Ovary (tissue), 10 donors: ENCODE data around the gene MT2A. TPM values are rescaled to one million over a fixed set of nuclear protein-coding genes. Genes with fewer than 3 reads are reported as not detected.
A peak's percentile ranks its signal among the peaks of the same experiment; 100 is the strongest.

Experiments used
- DNase-seq, 5 donors: peaks; one replicate each; pipeline ENCODE4 v3.0.0-alpha.2; 2019 to 2020
- H3K27ac ChIP-seq, 2 donors: fragments of 200-600 bp; one replicate each; pipeline versions ENCODE4 v1.5.1 to v1.8.0; 2019 to 2022
- H3K27me3 ChIP-seq: fragments of 200-600 bp; one replicate; pipeline ENCODE4 v1.8.0; 2022
- H3K36me3 ChIP-seq: fragments of 200-600 bp; sonication (generic); one replicate; pipeline ENCODE4 v1.5.1; 2019
- H3K4me1 ChIP-seq: one replicate; pipeline ENCODE4 v1.8.1; 2013; ENCODE audit warnings: mild to moderate bottlenecking, moderate library complexity; ENCODE audit not compliant: insufficient read depth
- H3K4me3 ChIP-seq: fragments of 200-600 bp; sonication (generic); one replicate; pipeline ENCODE4 v1.5.1; 2017
- H3K9me3 ChIP-seq, 2 donors: fragments of 200-600 bp in 1 of 2; sonication (generic) in 1 of 2; one replicate each; pipeline versions ENCODE4 v1.5.1 to v1.8.1; 2013 to 2019; ENCODE audit warnings: mild to moderate bottlenecking in 1 of 2, moderate library complexity in 1 of 2
- CTCF ChIP-seq, 3 donors: fragments of 450-650 bp in 2 of 3; fragments of 200-600 bp in 1 of 3; IDR thresholded peaks; one replicate each; pipeline versions ENCODE4 v1.5.1 to v1.8.0; 2016 to 2022; ENCODE audit warnings: antibody characterized with exemption in 3 of 3, mild to moderate bottlenecking in 1 of 3
- EP300 ChIP-seq: sonication (generic); formaldehyde crosslinking; IDR thresholded peaks from one replicate; pipeline ENCODE4 v1.6.1; 2017; ENCODE audit warnings: antibody characterized with exemption
- POLR2A ChIP-seq: fragments of 450-650 bp; IDR thresholded peaks from one replicate; pipeline ENCODE4 v1.6.1; 2017; ENCODE audit warnings: antibody characterized with exemption, mild to moderate bottlenecking, moderate library complexity
- WGBS, 3 donors: extraction: QIAGEN DNeasy Blood & Tissue Kit in 1 of 3; methylation state at CpG; one replicate each; pipeline versions ENCODE4 v1.1.5 to v1.1.7; 2013 to 2017; 5-methylcytosine and 5-hydroxymethylcytosine counted together
- intact Hi-C, 4 donors: fragments of 100-400 bp; cut with DNase I; formaldehyde crosslinking; loops; one replicate each; pipeline versions ENCODE4 v1.11.0 to v1.15.1; 2022 to 2023
- long read RNA-seq, 3 donors: library from polyadenylated mRNA in 2 of 3; unstranded in 2 of 3; transcript quantifications; one replicate each; pipeline ENCODE4 v2.0.0 and lab custom pipeline, GENCODE V29; 2021 to 2026
- polyA plus RNA-seq, 2 donors: library from polyadenylated mRNA; stranded (reverse); fragments of 200-250 nt in 1 of 2; fragments of 350-450 nt in 1 of 2; fragmentation: Illumina TruSeq in 1 of 2; extraction: RNeasy Lipid Tissue Mini Kit (QIAGEN cat#74804) in 1 of 2; gene quantifications; one replicate each; pipeline ENCODE4 v1.2.3, GENCODE V29; 2013 to 2014
- total RNA-seq, 7 donors: library from RNA; depleted of rRNA in 2 of 7; stranded (reverse); fragments of >200 nt in 2 of 7; fragmentation: NEBNext Ultra II Directional in 3 of 7; extraction: Animal tissue kit (Norgen Biotek cat#: 25700) in 3 of 7; gene quantifications; one replicate each; pipeline versions ENCODE4 v1.1.0 to v1.2.4, GENCODE V29; 2016 to 2023
- donor health status: DM: no; HTN: no; CAD: no; lungs with moderate emphysema.
- donor health status: DM: no; HTN: no; CAD: no.
- donor health status: Bipolar disorder and iron deficiency.
- donor health status: DM: yes; HTN: yes; CAD: no.
- donor health status: DM: no; HTN: no; CAD: no.
- donor health status: DM: yes; HTN: yes; CAD: no.

The MT2A gene
- total RNA-seq = 100 to 1,000 TPM in 5 of 7 donors, 10 to 100 TPM in 2; 88.0 to 679 (median 136) TPM
- polyA plus RNA-seq = 100 to 1,000 TPM in 1 of 2 donors, 10 to 100 TPM in 1; 16.1 to 250 TPM
- long read RNA-seq, donor 1, transcript MT2A-201 (3 exons, 786 nt) = major isoform, 5 of 5 reads
- long read RNA-seq, donor 1, partial matches to known transcripts = 0 of 5 reads
- long read RNA-seq, donor 1, other reads (novel, unspliced or antisense) = 0 of 5 reads
- long read RNA-seq, donor 2, transcript MT2A-201 (3 exons, 786 nt) = major isoform, 54 of 57 reads
- long read RNA-seq, donor 2, partial matches to known transcripts = 0 of 57 reads
- long read RNA-seq, donor 2, other reads (novel, unspliced or antisense) = 0 of 57 reads
- long read RNA-seq, donor 3, transcript MT2A-203 (1 exons, 903 nt) = minor isoform, 6 of 49 reads
- long read RNA-seq, donor 3, transcript MT2A-201 (3 exons, 786 nt) = major isoform, 42 of 49 reads
- long read RNA-seq, donor 3, partial matches to known transcripts = 0 of 49 reads
- long read RNA-seq, donor 3, other reads (novel, unspliced or antisense) = 0 of 49 reads

GRCh38 chr16:56608043-56608875 lies at the start of gene MT2A:
Gene MT2A (plus strand): TSS chr16:56608584. CDS start chr16:56608656, 72 bp downstream.
- intact Hi-C loops = loop anchor here in 1 of 4 donors (1.0 to 10.0 kb wide), 4 partner anchors 19 to 697 kb away; partner anchors contain the start of genes MT1X and NLRC5
- Histone ChIP-seq H3K4me3 (peak within 1 kb of the TSS; percentile 76), H3K9me3 (no peaks in the 10 kb centered on the region), H3K36me3 (no peaks in the 10 kb centered on the region), H3K27me3 (no peaks in the 10 kb centered on the region), H3K27ac (peak within 1 kb of the TSS; percentile 79 to 81), H3K4me1 (peaks cover 27% of the 10 kb centered on the region)
- DNase-seq = peak; percentile 90 to 94 (median 90)
- 6 to 8% (median 7%) methylated on average over 61 to 62 of the region's 62 CpGs for WGBS, 3 donors
- peak; percentile 90 for TF ChIP-seq POLR2A
- peak in 1 of 3 donors; percentile 10 for TF ChIP-seq CTCF (IDR thresholded peaks at IDR 0.05)
- peak; percentile 86 for TF ChIP-seq EP300

GRCh38 chr16:56559109-56559508 lies 49.3 kb upstream of the MT2A start:
- intact Hi-C loops = no loop called here
- TF ChIP-seq POLR2A = no peak
- TF ChIP-seq CTCF (IDR thresholded peaks at IDR 0.05) = no peak
- TF ChIP-seq EP300 = no peak
- WGBS, 3 donors = 75 to 88% (median 85%) methylated on average over 4 of the region's 4 CpGs
- Histone ChIP-seq H3K27ac (no peak overlapping the region), H3K27me3 (no peaks in the 10 kb centered on the region), H3K4me3 (no peak overlapping the region), H3K9me3 (no peaks in the 10 kb centered on the region), H3K36me3 (no peaks in the 10 kb centered on the region), H3K4me1 (no peaks in the 10 kb centered on the region)
- no peak for DNase-seq

GRCh38 chr16:56560447-56560846 lies 47.9 kb upstream of the MT2A start:
- intact Hi-C loops = no loop called here
- TF ChIP-seq POLR2A (no peak), CTCF (IDR thresholded peaks at IDR 0.05) (no peak), EP300 (no peak)
- Histone ChIP-seq H3K36me3 (no peaks in the 10 kb centered on the region), H3K4me3 (no peak overlapping the region), H3K4me1 (no peaks in the 10 kb centered on the region), H3K9me3 (no peaks in the 10 kb centered on the region), H3K27me3 (no peaks in the 10 kb centered on the region), H3K27ac (no peak overlapping the region)
- 64 to 71% (median 70%) methylated on average over 1 of the region's 1 CpG for WGBS, 3 donors
- no peak for DNase-seq

GRCh38 chr16:56561126-56561525 lies 47.3 kb upstream of the MT2A start:
- H3K4me1 ChIP-seq = no peaks in the 10 kb centered on the region

More at GRCh38 chr16:56561126-56561525, 47.3 kb upstream of the MT2A start:
- no peaks in the 10 kb centered on the region for H3K27me3 ChIP-seq
- no peak for DNase-seq
- 31 to 59% (median 49%) methylated on average over 1 of the region's 1 CpG for WGBS, 3 donors
- TF ChIP-seq POLR2A = no peak
- TF ChIP-seq CTCF (IDR thresholded peaks at IDR 0.05) = no peak
- no peak for TF ChIP-seq EP300
- H3K27ac ChIP-seq = no peak overlapping the region
- no peaks in the 10 kb centered on the region for H3K9me3 ChIP-seq
- H3K4me3 ChIP-seq = no peak overlapping the region
- intact Hi-C loops = no loop called here
- no peaks in the 10 kb centered on the region for H3K36me3 ChIP-seq
